Panc1 (cell line): ENCODE measurements around the gene ERMAP. TPM values are rescaled to one million over a fixed set of nuclear protein-coding genes. Genes with fewer than 3 reads are reported as not detected.

Experiments
- ATAC-seq: fragments of 200-7000 bp; cut with Tn5 transposase; 2 replicates; pipeline ENCODE4 v1.9.1; 2020; ENCODE audit warnings: mild to moderate bottlenecking, moderate library complexity
- BruUV-seq: library from RNA; stranded (reverse); fragments of 400-500 nt; replicated peaks from 2 replicates; lab custom pipeline; 2021; lab: Mats Ljungman, UMichigan
- CTCF ChIA-PET: fragments of 300-600 bp; sonication (Branson Sonifier 250); formaldehyde crosslinking; loops from one replicate; lab custom pipeline; 2022; ENCODE audit warnings: antibody characterized with exemption; lab: Charles Lee
- POLR2A ChIA-PET: fragments of 300-600 bp; sonication (Branson Sonifier 250); formaldehyde crosslinking; loops from one replicate; lab custom pipeline; 2022; ENCODE audit warnings: antibody characterized with exemption; lab: Charles Lee
- DNase-seq: peaks from one replicate; pipeline ENCODE4 v3.0.0-alpha.2; 2010; ENCODE audit warnings: low read depth, low spot score
- H3K27ac ChIP-seq: 2 replicates; pipeline ENCODE4 v1.5.1; 2011; ENCODE audit warnings: mild to moderate bottlenecking, low read length, inconsistent platforms
- H3K27me3 ChIP-seq: fragments of 200-500 bp; sonication (Bioruptor generic); 2 replicates; pipeline ENCODE4 v1.6.0; 2014; ENCODE audit warnings: low read length, inconsistent platforms; ENCODE audit not compliant: control insufficient read depth, insufficient read depth
- H3K36me3 ChIP-seq: fragments of 200-500 bp; sonication (Bioruptor generic); 2 replicates; pipeline ENCODE4 v1.5.1; 2014; ENCODE audit warnings: inconsistent platforms, mild to moderate bottlenecking, low read length, moderate library complexity; ENCODE audit not compliant: control insufficient read depth, insufficient read depth
- H3K4me1 ChIP-seq: 2 replicates; pipeline ENCODE4 v1.5.1; 2011; ENCODE audit warnings: inconsistent platforms, mild to moderate bottlenecking, low read length, moderate library complexity; ENCODE audit not compliant: control insufficient read depth, insufficient read depth
- H3K4me3 ChIP-seq, 2 experiments: 2 replicates each; pipeline ENCODE4 v1.5.1; 2011 to 2012; ENCODE audit warnings: low read depth in 2 of 2, low read length in 2 of 2, mild to moderate bottlenecking in 2 of 2, inconsistent platforms in 1 of 2, moderate library complexity in 1 of 2
- H3K9me3 ChIP-seq: fragments of 200-500 bp; sonication (Bioruptor generic); 2 replicates; pipeline ENCODE4 v1.5.1; 2014; ENCODE audit warnings: low read depth, mild to moderate bottlenecking, inconsistent platforms, low read length, moderate library complexity; ENCODE audit not compliant: control insufficient read depth, insufficient read depth
- POLR2AphosphoS5 ChIP-seq: IDR thresholded peaks from 2 replicates; pipeline ENCODE4 v1.6.1; 2012; ENCODE audit warnings: mild to moderate bottlenecking, low read depth, low read length, moderate library complexity
- SIN3A ChIP-seq: IDR thresholded peaks from 2 replicates; pipeline ENCODE4 v1.6.1; 2012; ENCODE audit warnings: low read depth, mild to moderate bottlenecking, low read length, moderate library complexity, borderline replicate concordance; ENCODE audit not compliant: insufficient read depth
- TCF7L2 ChIP-seq: IDR thresholded peaks from 2 replicates; pipeline ENCODE4 v1.6.1; 2011; ENCODE audit warnings: mild to moderate bottlenecking, low read depth, low read length, inconsistent platforms
- in situ Hi-C: cut with HindIII; loops from 2 replicates; pipeline ENCODE4 v1.10.0; 2016; ENCODE audit warnings: low sequenced_read_pairs, low pct_unique_long_range_greater_than_20kb
- intact Hi-C: fragments of 100-400 bp; cut with micrococcal nuclease; formaldehyde crosslinking; loops from one replicate; pipeline ENCODE4 v1.10.0; 2022; ENCODE audit not compliant: unreplicated experiment
- total RNA-seq: library from RNA; stranded (reverse); gene quantifications from one replicate; pipeline ENCODE4 v1.2.1, GENCODE V29; 2021; ENCODE audit not compliant: unreplicated experiment
- TF ChIP-seq, protein P1 (sequence below): fragments of 450-650 bp; IDR thresholded peaks from 2 replicates; pipeline ENCODE4 v1.5.1; 2017; ENCODE audit warnings: mild to moderate bottlenecking
- TF ChIP-seq, protein P2 (sequence below), 2 experiments: IDR thresholded peaks; 2 replicates each; pipeline ENCODE4 v1.6.1; 2011 to 2012; ENCODE audit warnings: low read depth in 2 of 2, control low read depth in 1 of 2, low read length in 1 of 2, mild to moderate bottlenecking in 1 of 2, moderate library complexity in 1 of 2; ENCODE audit not compliant: insufficient read depth in 1 of 2

The ERMAP gene
- total RNA-seq, 1 experiment from 2014 or later: 15.3 TPM

DNA sequence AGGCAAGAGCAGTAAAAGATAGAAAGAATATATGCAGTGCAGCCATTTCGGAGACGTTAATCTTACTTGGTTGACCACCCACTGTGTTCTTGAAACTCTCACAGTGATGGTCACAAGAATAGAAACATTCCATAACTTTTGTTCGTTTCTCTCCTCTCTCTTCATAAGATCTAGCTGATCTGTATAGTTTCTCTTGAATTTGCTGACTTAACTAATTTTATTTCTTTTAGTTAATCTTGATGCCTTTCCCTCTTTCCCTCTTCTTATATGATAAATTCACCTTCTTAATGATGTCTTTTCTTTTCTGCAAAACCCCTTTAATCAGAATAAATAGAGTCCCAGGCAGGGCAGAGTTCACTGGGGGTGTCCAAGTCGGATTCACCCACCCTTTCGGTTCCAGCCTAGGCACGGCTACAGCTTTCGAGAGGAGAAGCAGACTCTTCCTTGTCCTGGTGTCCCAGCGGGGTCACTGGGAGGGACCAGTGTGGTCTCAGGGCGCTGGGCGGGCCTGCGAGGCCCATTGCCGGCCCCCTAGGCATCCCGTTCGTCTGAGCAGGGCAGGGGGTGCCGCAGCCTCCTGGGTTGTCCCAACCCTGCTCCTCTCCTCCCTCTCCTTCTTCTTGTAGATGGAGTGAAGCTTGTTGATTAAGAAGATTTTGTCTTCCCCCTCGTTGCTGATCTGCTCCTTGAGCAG is 69.3 kb downstream of the ERMAP start:
- ChIA-PET CTCF (no interaction called here), POLR2A (interaction anchor here (0.6 to 0.7 kb wide), 2 partner anchors 14 to 628 kb away, joined by 3 to 4 read pairs; no protein-coding TSS in a partner anchor)
- in situ Hi-C loops: no loop called here

DNA sequence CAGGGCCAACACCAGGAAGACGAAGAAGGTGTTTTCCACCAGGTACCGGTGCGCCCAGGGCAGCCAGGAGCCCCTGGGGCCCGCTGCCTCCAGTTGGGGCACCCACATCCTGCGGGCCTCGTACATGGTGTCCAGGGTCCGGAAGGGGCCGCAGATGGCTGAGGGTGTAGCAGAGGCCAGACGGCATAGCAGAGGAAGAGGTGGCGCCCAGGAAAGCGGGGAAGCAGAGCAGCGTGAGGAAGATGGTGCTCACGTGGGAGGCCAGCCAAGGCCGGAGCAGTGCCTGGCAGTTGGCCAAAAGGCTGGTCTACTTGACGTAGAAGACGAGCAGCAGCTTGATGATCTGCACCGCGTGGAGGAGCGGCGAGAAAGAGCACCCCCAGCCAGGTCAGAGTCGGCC is 69.9 kb downstream of the ERMAP start:
- H3K4me3 ChIP-seq: no peak overlapping the region
- in situ Hi-C loops (no loop called here), intact Hi-C loops (no loop called here)
- no peak for TF ChIP-seq SIN3A
- TF ChIP-seq TCF7L2: no peak
- TF ChIP-seq, protein P1, sequence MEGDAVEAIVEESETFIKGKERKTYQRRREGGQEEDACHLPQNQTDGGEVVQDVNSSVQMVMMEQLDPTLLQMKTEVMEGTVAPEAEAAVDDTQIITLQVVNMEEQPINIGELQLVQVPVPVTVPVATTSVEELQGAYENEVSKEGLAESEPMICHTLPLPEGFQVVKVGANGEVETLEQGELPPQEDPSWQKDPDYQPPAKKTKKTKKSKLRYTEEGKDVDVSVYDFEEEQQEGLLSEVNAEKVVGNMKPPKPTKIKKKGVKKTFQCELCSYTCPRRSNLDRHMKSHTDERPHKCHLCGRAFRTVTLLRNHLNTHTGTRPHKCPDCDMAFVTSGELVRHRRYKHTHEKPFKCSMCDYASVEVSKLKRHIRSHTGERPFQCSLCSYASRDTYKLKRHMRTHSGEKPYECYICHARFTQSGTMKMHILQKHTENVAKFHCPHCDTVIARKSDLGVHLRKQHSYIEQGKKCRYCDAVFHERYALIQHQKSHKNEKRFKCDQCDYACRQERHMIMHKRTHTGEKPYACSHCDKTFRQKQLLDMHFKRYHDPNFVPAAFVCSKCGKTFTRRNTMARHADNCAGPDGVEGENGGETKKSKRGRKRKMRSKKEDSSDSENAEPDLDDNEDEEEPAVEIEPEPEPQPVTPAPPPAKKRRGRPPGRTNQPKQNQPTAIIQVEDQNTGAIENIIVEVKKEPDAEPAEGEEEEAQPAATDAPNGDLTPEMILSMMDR: no peak
- TF ChIP-seq, protein P2, sequence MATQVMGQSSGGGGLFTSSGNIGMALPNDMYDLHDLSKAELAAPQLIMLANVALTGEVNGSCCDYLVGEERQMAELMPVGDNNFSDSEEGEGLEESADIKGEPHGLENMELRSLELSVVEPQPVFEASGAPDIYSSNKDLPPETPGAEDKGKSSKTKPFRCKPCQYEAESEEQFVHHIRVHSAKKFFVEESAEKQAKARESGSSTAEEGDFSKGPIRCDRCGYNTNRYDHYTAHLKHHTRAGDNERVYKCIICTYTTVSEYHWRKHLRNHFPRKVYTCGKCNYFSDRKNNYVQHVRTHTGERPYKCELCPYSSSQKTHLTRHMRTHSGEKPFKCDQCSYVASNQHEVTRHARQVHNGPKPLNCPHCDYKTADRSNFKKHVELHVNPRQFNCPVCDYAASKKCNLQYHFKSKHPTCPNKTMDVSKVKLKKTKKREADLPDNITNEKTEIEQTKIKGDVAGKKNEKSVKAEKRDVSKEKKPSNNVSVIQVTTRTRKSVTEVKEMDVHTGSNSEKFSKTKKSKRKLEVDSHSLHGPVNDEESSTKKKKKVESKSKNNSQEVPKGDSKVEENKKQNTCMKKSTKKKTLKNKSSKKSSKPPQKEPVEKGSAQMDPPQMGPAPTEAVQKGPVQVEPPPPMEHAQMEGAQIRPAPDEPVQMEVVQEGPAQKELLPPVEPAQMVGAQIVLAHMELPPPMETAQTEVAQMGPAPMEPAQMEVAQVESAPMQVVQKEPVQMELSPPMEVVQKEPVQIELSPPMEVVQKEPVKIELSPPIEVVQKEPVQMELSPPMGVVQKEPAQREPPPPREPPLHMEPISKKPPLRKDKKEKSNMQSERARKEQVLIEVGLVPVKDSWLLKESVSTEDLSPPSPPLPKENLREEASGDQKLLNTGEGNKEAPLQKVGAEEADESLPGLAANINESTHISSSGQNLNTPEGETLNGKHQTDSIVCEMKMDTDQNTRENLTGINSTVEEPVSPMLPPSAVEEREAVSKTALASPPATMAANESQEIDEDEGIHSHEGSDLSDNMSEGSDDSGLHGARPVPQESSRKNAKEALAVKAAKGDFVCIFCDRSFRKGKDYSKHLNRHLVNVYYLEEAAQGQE (IDR thresholded peaks at IDR 0.05; ENCODE audit: insufficient read depth in 1 of 2, low read depth in 2 of 2, low read length in 1 of 2): no peak
- TF ChIP-seq POLR2AphosphoS5: no peak
- ATAC-seq (no peak), DNase-seq (no peak)
- H3K27ac ChIP-seq: no peak overlapping the region
- H3K4me1 ChIP-seq: no peaks in the 10 kb centered on the region
- BruUV-seq: no TSS peak
- H3K36me3 ChIP-seq: no peaks in the 10 kb centered on the region
- CTCF ChIA-PET: no interaction called here
- H3K9me3 ChIP-seq: no peaks in the 10 kb centered on the region
- H3K27me3 ChIP-seq: no peaks in the 10 kb centered on the region
- POLR2A ChIA-PET: interaction anchor here (0.6 kb wide), 1 partner anchor 13 kb away, joined by 3 read pairs; no protein-coding TSS in a partner anchor

More for the DNA sequence above, 69.3 kb downstream of the ERMAP start:
- no peak overlapping the region for H3K4me3 ChIP-seq
- no TSS peak for BruUV-seq
- H3K36me3 ChIP-seq: no peaks in the 10 kb centered on the region
- DNase-seq (no peak), ATAC-seq (no peak)
- no peaks in the 10 kb centered on the region for H3K27me3 ChIP-seq
- TF ChIP-seq POLR2AphosphoS5 (no peak), TCF7L2 (no peak), SIN3A (no peak)
- TF ChIP-seq, protein P2 (IDR thresholded peaks at IDR 0.05; ENCODE audit: insufficient read depth in 1 of 2, low read depth in 2 of 2, low read length in 1 of 2): no peak
- TF ChIP-seq, protein P1: no peak
- H3K9me3 ChIP-seq: no peaks in the 10 kb centered on the region
- no peak overlapping the region for H3K27ac ChIP-seq
- H3K4me1 ChIP-seq: no peaks in the 10 kb centered on the region
- intact Hi-C loops: no loop called here
